GM21737 (cell line): ENCODE measurements around the gene COBL.

Experiments
- ATAC-seq: cut with Tn5 transposase; IDR thresholded peaks from one replicate; pipeline ENCODE4 v1.9.1; 2021; ENCODE audit warnings: mild to moderate bottlenecking, moderate library complexity; ENCODE audit not compliant: unreplicated experiment

The COBL gene

GRCh38 chr7:51126813-51127617, 189.6 kb downstream of the COBL start:
- ATAC-seq: no peak

DNA sequence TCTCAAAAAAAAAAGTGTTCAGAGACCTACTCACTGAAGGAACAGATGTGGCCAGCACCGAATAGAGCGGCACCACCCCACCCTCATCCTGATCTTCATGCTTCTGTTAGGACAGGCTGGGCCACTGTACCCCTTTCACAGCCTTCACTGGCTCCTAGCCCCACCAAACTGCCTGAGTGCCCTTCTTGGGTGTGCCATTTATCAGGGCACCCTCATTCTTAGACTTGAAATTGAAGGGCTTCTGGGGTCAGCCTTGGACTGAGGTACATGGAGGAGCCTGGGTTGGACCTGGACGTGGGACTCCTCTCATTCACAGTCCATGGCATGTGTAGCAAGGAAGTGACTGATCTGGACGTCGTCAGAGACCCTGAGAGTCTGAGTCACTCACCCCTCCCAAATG, 190.3 kb downstream of the COBL start:
- no peak for ATAC-seq

DNA sequence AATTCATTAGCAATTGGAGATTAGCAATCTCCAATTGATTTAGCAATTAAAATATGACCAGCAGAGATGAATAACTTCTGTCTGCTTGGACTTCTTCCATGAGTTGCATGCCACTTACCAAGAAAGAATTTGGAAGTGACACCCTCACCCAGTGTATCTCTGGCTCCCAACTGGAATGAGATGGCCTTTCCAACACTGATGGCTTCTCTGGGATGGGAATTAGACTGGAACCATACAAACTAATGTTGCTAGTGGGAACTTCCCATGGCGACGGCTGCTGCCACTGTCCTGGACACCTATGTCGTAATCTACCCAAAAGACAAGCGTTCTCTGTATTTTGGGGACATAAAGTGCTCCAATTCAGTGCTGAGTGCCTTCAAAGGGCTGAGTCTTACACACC, 192.3 kb downstream of the COBL start:
- ATAC-seq: no peak

DNA sequence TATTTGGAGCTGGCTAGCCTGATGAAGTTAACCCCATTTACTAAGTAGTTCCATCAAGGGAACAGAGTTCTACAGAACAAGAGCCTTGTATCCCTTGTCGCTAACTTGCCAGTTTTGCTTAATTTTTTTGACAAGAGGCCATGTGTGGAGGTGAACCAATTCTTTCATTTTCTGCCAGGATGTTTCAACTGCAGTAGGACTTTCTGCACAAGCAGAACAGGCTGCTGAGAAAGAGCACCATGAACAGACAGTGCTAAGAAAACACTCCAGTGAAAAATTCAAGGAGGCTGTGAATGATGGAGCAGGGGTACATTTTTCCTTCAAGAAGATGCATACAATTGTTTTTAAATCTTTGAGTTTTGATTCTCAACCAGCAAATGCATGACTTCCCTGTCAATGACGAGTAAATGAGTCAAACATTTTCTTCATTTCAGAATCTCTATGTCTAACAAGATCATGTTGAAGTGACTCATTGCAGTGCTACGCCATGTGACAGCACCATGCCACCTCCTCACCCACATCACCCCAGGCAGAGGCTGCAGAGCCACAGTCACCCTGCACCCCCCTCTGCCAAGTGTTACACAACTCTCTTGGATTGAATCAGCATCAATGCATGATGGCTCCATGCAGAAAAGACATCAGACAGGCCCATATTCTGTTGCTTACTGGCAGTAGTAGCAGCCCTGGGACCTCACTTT, 193.1 kb downstream of the COBL start:
- ATAC-seq: no peak

- no peak for ATAC-seq
These were observed 194.6 kb downstream of the COBL start for GRCh38 chr7:51121931-51122425.

GRCh38 chr7:51121036-51121790, 195.4 kb downstream of the COBL start:
- no peak for ATAC-seq

DNA sequence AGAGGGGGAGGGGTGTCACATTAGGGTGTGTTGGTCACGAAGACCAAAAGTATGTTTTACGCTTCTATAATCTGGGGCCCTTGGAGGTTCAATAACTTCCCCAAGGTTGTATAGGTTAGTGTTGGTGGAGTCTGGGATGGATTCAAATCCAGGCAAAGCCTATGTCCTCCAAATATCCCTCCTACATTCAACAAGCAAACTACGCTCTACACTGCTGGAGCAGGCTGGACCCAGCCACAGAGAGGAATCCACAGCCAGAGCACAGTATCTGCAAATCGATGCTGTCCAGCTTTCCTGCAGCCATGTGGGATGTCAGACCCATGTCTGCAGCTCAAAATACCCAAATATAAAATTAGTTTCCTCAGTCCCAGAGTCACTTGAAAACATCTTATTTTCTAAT, 198.0 kb downstream of the COBL start:
- ATAC-seq: no peak

GRCh38 chr7:51114501-51114900, 202.1 kb downstream of the COBL start:
- no peak for ATAC-seq

DNA sequence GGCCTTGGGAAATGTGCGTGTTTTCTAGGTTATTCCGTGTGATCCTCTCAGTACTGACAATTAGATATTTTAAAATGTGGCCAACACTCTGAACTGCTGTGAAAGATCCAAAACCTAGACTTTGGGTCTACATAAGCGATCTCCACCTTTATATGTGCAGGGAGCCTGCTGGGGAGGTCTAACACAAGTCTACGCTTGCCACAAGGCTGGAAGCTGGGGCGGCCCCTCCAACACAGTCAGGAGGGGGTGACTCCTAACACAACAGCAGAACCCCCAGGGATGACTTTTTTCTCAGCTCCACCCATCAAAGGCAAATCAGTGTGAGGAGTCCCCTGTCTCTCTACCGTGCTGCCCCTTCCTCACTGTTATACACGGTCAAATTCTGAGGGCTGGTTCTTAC, 202.6 kb downstream of the COBL start:
- no peak for ATAC-seq

DNA sequence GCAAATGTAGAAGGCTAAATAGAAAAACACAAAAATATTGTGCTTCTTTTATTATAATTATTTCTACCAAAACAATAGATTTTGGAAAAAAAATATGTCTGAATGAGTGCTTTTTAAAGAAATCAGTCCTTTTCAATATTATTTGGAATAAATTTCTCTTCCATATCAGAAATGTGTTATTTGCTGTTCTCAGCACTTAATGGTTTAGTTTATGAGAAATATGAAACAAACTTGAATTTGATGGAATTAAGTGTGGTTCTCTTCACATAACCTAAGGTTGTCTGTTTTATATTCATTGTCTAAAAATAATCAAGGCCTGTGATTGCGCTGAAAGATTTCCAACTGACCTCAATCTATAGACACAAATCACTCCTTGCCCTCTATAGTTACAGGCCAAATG, 203.0 kb downstream of the COBL start:
- ATAC-seq: no peak

DNA sequence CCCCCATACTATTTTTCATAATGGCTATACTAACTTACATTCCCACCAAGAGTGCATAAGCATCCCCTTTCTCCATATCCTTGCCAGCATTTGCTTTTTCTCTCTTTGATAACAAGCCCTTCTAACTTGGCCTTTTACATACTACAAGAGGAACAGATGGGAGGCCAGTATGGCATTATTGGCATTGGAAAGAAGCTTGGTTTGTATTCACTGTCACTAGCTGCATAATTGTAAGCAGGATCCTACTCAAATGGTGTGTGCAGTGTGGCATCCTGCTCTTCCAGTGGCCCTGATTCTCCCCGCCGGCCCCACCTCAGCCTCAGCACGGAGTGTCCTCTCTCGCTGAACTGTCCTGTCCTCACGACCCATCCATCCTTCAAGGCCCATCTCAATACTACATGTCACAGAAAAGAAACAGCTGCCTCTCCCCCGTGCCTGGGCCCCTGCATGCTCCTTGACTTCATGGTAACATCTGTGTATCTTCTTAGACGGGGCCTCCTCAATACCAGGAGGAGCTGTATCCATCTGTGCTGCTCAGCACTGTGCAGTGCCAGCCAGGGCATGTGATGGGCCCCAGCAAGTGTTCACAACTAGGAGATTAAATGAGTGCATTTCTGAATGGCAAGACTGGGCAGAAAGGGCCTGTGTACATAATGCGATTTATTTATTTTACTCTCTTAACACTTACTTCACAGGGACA, 205.2 kb downstream of the COBL start:
- no peak for ATAC-seq

- no peak for ATAC-seq
These were observed 208.5 kb downstream of the COBL start for GRCh38 chr7:51108134-51108533.

- no peak for ATAC-seq
These were observed 212.3 kb downstream of the COBL start for GRCh38 chr7:51104278-51104677.

DNA sequence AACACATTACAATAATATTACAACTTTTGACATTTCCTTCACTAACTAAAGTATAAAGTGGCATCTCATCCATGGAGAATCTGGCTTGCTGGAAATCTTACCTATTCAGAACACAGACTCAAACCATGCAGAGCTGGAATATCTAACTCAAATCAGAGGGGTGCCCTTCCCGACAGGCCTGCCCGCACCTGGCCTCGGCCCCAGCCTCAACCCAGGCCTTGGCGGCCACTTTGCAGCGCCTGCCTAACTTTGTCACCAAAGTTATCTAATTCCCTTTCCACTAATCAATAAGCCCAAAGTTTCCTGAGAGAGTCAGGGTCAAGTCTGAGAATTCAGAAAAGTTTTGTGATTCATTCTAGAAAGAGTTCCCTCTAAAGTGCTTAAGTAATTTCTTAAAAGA, 212.9 kb downstream of the COBL start:
- no peak for ATAC-seq

GRCh38 chr7:51102828-51103227, 213.8 kb downstream of the COBL start:
- no peak for ATAC-seq

DNA sequence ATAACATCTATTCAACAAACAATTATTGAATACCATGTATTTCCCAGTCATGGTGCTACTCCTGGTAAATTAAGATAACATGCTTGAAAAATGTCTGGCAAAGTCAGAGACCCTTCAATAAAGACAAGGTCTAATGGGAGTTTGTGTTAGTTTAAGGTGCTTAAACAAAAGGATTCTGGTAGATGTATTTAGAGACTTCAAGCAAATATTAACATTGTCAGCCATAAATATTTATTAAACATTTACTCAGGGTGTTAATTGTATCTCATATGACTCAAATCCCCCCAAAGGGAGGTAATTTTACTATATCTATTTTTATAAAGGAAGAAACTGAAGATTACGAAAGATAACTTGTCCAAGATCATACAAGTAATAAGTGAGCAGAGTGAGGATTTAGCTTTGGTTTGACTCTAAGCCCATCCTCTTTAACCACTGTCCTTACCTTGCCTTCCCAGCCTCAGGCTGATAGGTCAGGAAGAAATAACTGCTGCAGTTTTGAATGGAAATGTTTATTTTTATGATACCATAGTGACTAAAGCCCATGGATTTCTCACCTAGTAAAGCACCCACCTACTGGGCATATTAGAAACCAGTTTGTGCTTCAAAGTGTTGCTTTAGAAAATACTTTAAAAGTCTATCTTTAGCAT, 215.4 kb downstream of the COBL start:
- ATAC-seq: no peak

- no peak for ATAC-seq
These were observed 226.2 kb downstream of the COBL start for GRCh38 chr7:51090411-51090810.

GRCh38 chr7:51085034-51085692, 231.4 kb downstream of the COBL start:
- no peak for ATAC-seq

DNA sequence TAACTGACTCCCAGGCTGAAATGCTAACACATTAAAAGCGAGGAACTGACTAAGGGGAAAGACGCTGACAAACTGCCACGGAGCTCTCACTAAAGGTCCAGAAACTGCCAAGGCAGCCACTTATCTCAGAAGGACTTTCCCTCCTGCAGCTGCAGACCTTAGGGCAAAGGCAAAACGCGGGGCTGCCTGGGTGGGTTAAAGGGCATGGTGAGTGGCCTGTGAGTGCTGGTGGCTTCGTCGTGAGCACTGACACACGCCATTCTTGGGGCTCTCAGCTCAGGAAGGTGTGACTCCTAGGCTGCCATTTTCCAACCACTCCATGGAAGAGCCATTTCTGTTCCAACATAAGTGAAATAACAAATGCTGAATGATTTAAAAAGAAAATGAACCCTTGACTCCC, 232.5 kb downstream of the COBL start:
- no peak for ATAC-seq

GRCh38 chr7:51082940-51083533, 233.6 kb downstream of the COBL start:
- no peak for ATAC-seq
